BLaER1 (cell line): ENCODE results near the gene GPR82.
A peak's percentile ranks its signal among the peaks of the same experiment; 100 is the strongest.

Source experiments
- H3K27ac ChIP-seq: shearing (Covaris generic); formaldehyde crosslinking; 2 replicates; pipeline ENCODE4 v1.8.1; 2022
- H3K27me3 ChIP-seq: shearing (Covaris generic); formaldehyde crosslinking; 2 replicates; pipeline ENCODE4 v1.8.1; 2022
- H3K36me3 ChIP-seq: shearing (Covaris generic); formaldehyde crosslinking; 2 replicates; pipeline ENCODE4 v1.8.1; 2022
- H3K4me1 ChIP-seq: shearing (Covaris generic); formaldehyde crosslinking; 2 replicates; pipeline ENCODE4 v1.8.1; 2022
- H3K4me2 ChIP-seq: shearing (Covaris generic); formaldehyde crosslinking; 2 replicates; pipeline ENCODE4 v1.8.1; 2022
- H3K4me3 ChIP-seq: shearing (Covaris generic); formaldehyde crosslinking; 2 replicates; pipeline ENCODE4 v1.8.1; 2022
- H3K9ac ChIP-seq: shearing (Covaris generic); formaldehyde crosslinking; 2 replicates; pipeline ENCODE4 v1.8.1; 2022
- H3K9me3 ChIP-seq: shearing (Covaris generic); formaldehyde crosslinking; 2 replicates; pipeline ENCODE4 v1.8.1; 2022
- H4K20me1 ChIP-seq: shearing (Covaris generic); formaldehyde crosslinking; 2 replicates; pipeline ENCODE4 v1.8.1; 2022
- Cebpa-rat ChIP-seq: shearing (Covaris generic); IDR thresholded peaks from 2 replicates; pipeline ENCODE4 v1.8.1; 2022

Gene GPR82

DNA sequence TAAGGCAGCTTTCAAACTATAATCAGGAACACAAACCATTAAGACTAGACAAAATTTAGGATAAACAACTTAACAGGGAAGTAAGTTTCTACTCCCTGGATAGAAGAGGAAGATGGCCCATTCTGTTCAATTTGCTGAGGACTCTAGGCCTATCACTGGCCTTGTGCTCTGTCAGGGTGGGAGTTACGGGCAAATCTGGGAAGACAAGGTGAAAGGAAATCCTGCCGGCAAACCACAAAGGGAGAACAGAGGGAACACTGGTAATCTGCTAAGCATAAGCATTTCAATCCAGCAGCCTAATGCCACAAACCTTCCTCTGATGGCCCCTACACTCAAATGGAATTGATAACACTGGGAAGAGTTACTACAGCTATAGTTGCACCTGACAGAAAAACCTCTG lies 8.3 kb downstream of the GPR82 start:
- H3K27ac ChIP-seq = no peak overlapping the region
- no peaks in the 10 kb centered on the region for H3K36me3 ChIP-seq
- no peak overlapping the region for H3K4me2 ChIP-seq
- H3K9me3 ChIP-seq = no peaks in the 10 kb centered on the region
- peaks cover 10% of the 10 kb centered on the region for H3K4me1 ChIP-seq
- no peak overlapping the region for H3K4me3 ChIP-seq
- no peak overlapping the region for H3K9ac ChIP-seq
- peaks cover 16% of the 10 kb centered on the region; the same call in 1 of the 2 replicates for H4K20me1 ChIP-seq
- no peak for TF ChIP-seq Cebpa-rat
- peaks cover 72% of the 10 kb centered on the region for H3K27me3 ChIP-seq

DNA sequence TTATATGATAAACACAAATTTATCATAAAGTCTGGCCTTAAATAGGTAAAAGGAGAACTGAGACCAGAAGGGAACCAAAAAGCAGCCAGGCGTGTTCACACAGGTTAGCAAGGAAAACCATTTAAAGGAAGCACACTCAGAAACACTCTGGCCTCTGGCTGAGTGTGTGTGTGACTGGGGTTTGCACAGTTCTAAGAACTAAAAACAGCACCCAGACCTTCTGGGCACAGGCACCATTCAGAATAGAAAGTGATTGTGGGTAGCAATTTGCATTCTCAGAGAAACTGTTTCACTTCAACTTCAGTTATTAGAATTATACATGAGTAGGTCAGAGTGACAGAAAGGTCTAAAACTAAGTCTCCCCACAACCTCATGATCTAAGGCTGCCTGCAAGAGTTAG lies 10.0 kb downstream of the GPR82 start:
- H3K4me3 ChIP-seq = no peak overlapping the region
- TF ChIP-seq Cebpa-rat = no peak
- H3K9me3 ChIP-seq = no peaks in the 10 kb centered on the region
- peak overlapping the region; percentile 16; the same call in 1 of the 2 replicates for H3K4me2 ChIP-seq
- no peak overlapping the region for H3K9ac ChIP-seq
- peaks cover 65% of the 10 kb centered on the region for H3K27me3 ChIP-seq
- no peak overlapping the region for H3K27ac ChIP-seq
- H3K4me1 ChIP-seq = peaks cover 10% of the 10 kb centered on the region
- peaks cover 16% of the 10 kb centered on the region; the same call in 1 of the 2 replicates for H4K20me1 ChIP-seq
- H3K36me3 ChIP-seq = no peaks in the 10 kb centered on the region

GRCh38 chrX:41734530-41734929 lies 10.5 kb downstream of the GPR82 start:
- Histone ChIP-seq H3K4me2 (peak overlapping the region; percentile 16; the same call in 1 of the 2 replicates), H3K9me3 (no peaks in the 10 kb centered on the region), H3K36me3 (no peaks in the 10 kb centered on the region), H4K20me1 (peaks cover 16% of the 10 kb centered on the region; the same call in 1 of the 2 replicates), H3K27ac (no peak overlapping the region), H3K9ac (no peak overlapping the region), H3K4me3 (no peak overlapping the region), H3K27me3 (peaks cover 69% of the 10 kb centered on the region), H3K4me1 (peaks cover 10% of the 10 kb centered on the region)
- TF ChIP-seq Cebpa-rat = no peak

DNA sequence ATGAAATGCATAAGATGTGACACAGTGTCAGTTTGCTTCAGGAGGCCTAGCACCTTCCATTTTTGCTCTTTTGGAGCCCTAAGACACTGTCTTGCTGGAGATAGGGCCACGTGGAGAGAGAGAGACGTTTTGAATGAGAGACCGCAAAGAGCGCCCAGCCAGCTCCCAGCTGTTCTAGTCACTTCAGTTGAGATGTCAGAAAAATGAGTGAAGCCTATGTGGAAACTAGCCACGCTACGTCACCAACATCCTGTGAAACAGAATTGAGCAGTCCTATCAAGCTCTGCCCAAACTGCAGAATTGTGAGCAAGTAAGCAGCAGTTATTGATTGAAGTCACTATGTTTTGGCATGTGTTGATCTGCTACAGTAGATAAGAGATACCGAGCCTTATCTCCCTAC lies 13.1 kb downstream of the GPR82 start:
- Histone ChIP-seq H3K27ac (no peak overlapping the region), H3K9ac (no peak overlapping the region), H3K36me3 (no peaks in the 10 kb centered on the region), H3K4me1 (peaks cover 10% of the 10 kb centered on the region), H3K9me3 (no peaks in the 10 kb centered on the region), H4K20me1 (peaks cover 9% of the 10 kb centered on the region; the same call in 1 of the 2 replicates), H3K27me3 (peaks cover 73% of the 10 kb centered on the region), H3K4me3 (no peak overlapping the region), H3K4me2 (no peak overlapping the region)
- no peak for TF ChIP-seq Cebpa-rat

DNA sequence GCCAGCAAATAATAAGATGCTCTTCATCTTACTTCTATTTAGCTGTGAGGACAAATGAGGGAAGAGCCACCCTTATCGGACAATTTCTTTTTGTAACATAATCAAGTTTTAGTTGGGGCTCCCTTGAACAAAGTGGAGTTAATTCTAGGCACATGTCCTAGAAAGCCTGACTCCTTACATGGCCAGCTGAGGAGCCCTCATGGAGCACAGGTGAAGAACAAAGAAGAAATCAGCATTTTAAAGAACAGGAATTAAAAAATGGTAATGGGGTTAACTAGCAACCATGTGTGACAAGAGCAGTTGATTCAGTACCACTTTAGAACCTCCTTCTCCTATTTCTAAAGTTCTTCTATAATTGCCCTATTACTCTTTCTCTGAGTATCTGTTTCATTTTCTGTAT lies 15.9 kb downstream of the GPR82 start:
- no peak overlapping the region for H3K4me2 ChIP-seq
- H3K36me3 ChIP-seq = peaks cover under 1% of the 10 kb centered on the region; the same call in 1 of the 2 replicates
- peaks cover 75% of the 10 kb centered on the region for H3K27me3 ChIP-seq
- no peak for TF ChIP-seq Cebpa-rat
- no peak overlapping the region for H3K9ac ChIP-seq
- H3K27ac ChIP-seq = no peak overlapping the region
- H3K9me3 ChIP-seq = no peaks in the 10 kb centered on the region
- H3K4me3 ChIP-seq = no peak overlapping the region
- no peaks in the 10 kb centered on the region for H4K20me1 ChIP-seq
- no peaks in the 10 kb centered on the region for H3K4me1 ChIP-seq

GRCh38 chrX:41750716-41751115 lies 26.7 kb downstream of the GPR82 start:
- Histone ChIP-seq H3K9me3 (no peaks in the 10 kb centered on the region), H3K4me3 (no peak overlapping the region), H3K36me3 (no peaks in the 10 kb centered on the region), H3K27ac (no peak overlapping the region), H3K9ac (no peak overlapping the region), H3K27me3 (peaks cover 64% of the 10 kb centered on the region), H3K4me2 (no peak overlapping the region), H3K4me1 (no peaks in the 10 kb centered on the region), H4K20me1 (no peaks in the 10 kb centered on the region)
- no peak for TF ChIP-seq Cebpa-rat

- TF ChIP-seq Cebpa-rat = no peak
- H3K4me1 ChIP-seq = no peaks in the 10 kb centered on the region
- no peaks in the 10 kb centered on the region for H3K9me3 ChIP-seq
- H3K27ac ChIP-seq = no peak overlapping the region
- H3K4me2 ChIP-seq = no peak overlapping the region
- no peaks in the 10 kb centered on the region for H3K36me3 ChIP-seq
- peaks cover 29% of the 10 kb centered on the region; the same call in 1 of the 2 replicates for H4K20me1 ChIP-seq
- H3K4me3 ChIP-seq = no peak overlapping the region
- H3K27me3 ChIP-seq = peaks cover 86% of the 10 kb centered on the region
- H3K9ac ChIP-seq = no peak overlapping the region
Measured at GRCh38 chrX:41758401-41758800, 34.4 kb downstream of the GPR82 start.

DNA sequence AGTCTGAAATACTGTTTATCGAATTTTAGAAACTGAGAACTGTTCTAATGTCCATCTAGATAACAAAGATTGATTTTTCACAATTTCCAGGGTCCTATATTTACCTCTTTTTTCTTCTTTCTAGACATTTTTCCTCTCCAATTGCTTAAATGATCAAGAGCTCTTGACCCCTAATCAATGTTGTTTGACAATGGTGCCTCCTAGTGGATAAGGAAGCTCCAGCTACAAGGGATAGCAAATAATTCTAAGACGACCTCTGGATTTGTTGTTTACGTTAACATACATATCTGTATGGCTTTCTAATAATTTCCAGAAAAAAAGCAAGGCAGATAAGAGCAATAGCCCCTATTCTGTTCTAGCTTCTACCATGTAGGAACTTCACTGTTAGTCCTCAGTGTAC lies 35.8 kb downstream of the GPR82 start:
- Histone ChIP-seq H4K20me1 (peaks cover 35% of the 10 kb centered on the region; the same call in 1 of the 2 replicates), H3K4me1 (no peaks in the 10 kb centered on the region), H3K36me3 (no peaks in the 10 kb centered on the region), H3K27me3 (peaks cover 90% of the 10 kb centered on the region), H3K9me3 (no peaks in the 10 kb centered on the region), H3K27ac (no peak overlapping the region), H3K9ac (no peak overlapping the region), H3K4me3 (no peak overlapping the region), H3K4me2 (no peak overlapping the region)
- no peak for TF ChIP-seq Cebpa-rat

DNA sequence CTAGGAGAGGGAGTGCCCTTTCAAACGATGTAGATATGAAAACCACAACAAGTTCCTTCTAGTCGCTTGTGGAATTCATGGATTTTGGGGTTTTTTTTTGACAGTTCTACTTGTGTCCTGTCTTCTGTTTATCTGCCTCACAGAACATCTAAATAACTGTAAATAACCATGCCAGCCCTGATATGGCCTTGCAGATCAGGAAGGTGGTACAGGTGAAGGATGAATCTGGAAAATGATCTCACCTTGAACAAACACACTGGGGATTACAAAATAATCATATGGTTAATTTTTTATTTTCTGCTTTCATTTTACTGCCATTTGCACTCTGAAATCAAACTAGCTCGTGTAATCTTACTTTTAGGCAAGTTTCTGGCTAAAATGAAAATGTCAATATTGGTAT lies 37.2 kb downstream of the GPR82 start:
- no peaks in the 10 kb centered on the region for H3K4me1 ChIP-seq

GRCh38 chrX:41761702-41762101 lies 37.7 kb downstream of the GPR82 start:
- Histone ChIP-seq H3K9me3 (no peaks in the 10 kb centered on the region), H3K9ac (no peak overlapping the region), H3K36me3 (no peaks in the 10 kb centered on the region), H4K20me1 (peaks cover 37% of the 10 kb centered on the region; the same call in 1 of the 2 replicates), H3K4me2 (no peak overlapping the region), H3K27ac (no peak overlapping the region), H3K27me3 (peaks cover 86% of the 10 kb centered on the region), H3K4me1 (no peaks in the 10 kb centered on the region), H3K4me3 (no peak overlapping the region)
- TF ChIP-seq Cebpa-rat = no peak

More for the DNA sequence above, 37.2 kb downstream of the GPR82 start:
- H3K27me3 ChIP-seq = peaks cover 87% of the 10 kb centered on the region
- H3K36me3 ChIP-seq = no peaks in the 10 kb centered on the region
- no peak for TF ChIP-seq Cebpa-rat
- no peak overlapping the region for H3K4me3 ChIP-seq
- H3K4me2 ChIP-seq = no peak overlapping the region
- H3K9me3 ChIP-seq = no peaks in the 10 kb centered on the region
- H3K9ac ChIP-seq = no peak overlapping the region
- peaks cover 35% of the 10 kb centered on the region; the same call in 1 of the 2 replicates for H4K20me1 ChIP-seq
- H3K27ac ChIP-seq = no peak overlapping the region
